ENCODE measurements around the gene NKX1-1.

The NKX1-1 gene
- total RNA-seq = 0 reads per million in 9 experiments

DNA sequence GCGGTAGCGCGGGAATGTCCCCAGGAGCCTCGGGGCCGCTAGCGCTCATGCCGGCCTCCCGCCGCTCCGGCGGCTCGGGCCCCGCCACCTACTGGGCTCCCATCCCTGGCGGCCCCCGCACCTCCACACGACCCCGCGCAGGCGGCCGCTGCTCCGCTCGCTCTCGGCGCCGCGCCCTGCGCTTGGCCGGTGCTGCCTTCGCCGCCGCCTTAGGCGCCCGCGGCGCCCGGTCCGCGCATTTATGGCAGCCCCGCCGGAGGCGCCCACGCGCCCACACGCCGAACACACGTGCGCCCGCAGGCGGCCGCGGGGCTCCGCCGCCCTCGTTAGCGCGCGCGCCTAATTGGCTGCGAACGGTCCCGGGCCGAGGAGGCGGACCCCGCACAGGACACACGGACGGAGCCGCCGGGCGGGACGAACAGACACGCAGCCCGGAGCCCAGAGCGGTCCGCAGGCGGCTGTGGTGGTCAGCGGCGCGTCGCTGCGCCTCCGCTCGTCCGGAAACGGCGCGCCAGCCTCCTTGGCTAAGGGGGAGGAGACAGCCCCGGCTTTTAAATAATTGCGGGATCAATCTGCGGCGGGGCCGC lies at the start of gene NKX1-1:
TSS of gene NKX1-1 (minus strand) at position 49 of the 587 bp plus-strand sequence. CDS start at position 49, 0 bp downstream.
- peaks cover 0 to 1% of the 10 kb centered on the region in 2 donors for H3K9me3 Mint-ChIP-seq
- peaks cover 42 to 66% of the 10 kb centered on the region in 2 donors for H3K27me3 Mint-ChIP-seq
- DNase-seq (no peak), ATAC-seq (replicated peaks) (no peak)
- H3K27ac Mint-ChIP-seq = no peak within 1 kb of the TSS
- peaks cover 0 to 5% of the 10 kb centered on the region in 2 donors for H3K4me1 Mint-ChIP-seq (ENCODE audit: low read depth in 2 of 2)
- H3K36me3 Mint-ChIP-seq (ENCODE audit: insufficient read depth) = peaks cover 4% of the 10 kb centered on the region
- H3K4me3 Mint-ChIP-seq = peak within 1 kb of the TSS in 1 of 2 donors; percentile 23

DNA sequence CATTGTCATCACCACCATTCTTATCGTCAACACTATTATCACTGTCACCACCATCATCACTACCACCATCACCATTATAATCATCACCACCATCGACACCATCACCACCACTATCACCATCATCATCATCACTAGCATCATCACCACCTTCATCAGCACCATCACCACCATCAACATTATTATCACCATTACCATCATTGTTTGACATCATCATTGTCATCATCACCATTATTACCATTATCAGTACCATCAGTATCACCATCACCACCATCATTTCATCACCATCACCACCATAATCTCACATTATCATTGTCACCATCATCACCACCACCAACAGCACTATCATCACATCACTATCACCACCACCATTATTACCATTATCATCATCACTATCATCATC lies 47.5 kb upstream of the NKX1-1 start:
- no peaks in the 10 kb centered on the region for H3K4me1 Mint-ChIP-seq (ENCODE audit: low read depth in 2 of 2)
- H3K36me3 Mint-ChIP-seq (ENCODE audit: insufficient read depth) = no peaks in the 10 kb centered on the region
- no peak for DNase-seq
- ATAC-seq (replicated peaks) = no peak
- H3K27me3 Mint-ChIP-seq = peaks cover 10 to 13% of the 10 kb centered on the region in 2 donors
- H3K4me3 Mint-ChIP-seq = no peak overlapping the region
- H3K9me3 Mint-ChIP-seq = peaks cover 22 to 24% of the 10 kb centered on the region in 2 donors
- H3K27ac Mint-ChIP-seq = no peak overlapping the region

DNA sequence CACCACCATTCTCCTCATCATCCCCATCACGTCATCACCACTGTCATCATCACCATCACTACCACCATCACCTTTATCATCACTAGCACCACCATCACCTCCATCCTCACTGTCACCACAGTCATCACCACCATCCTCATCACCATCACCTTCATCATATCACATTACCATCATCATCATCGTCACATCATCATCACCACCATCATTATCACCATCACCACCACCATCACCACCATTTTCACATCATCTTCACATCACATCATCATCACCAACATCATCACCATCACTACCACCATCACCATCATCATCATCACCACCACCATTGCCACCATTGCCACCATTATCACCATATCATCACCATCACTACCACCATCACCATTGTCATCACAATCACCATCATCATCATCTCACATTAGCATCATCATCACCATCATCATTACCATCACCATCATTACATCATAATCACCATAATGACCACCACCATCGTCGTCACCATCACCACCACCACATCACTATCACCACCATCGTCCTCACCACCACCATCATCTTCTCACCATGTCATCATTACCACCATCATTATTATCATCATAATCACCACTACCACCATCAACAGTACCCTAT lies 46.3 kb upstream of the NKX1-1 start:
- Mint-ChIP-seq H3K4me1 (ENCODE audit: low read depth in 2 of 2) (no peaks in the 10 kb centered on the region), H3K27ac (no peak overlapping the region), H3K36me3 (ENCODE audit: insufficient read depth) (no peaks in the 10 kb centered on the region), H3K27me3 (peaks cover 1 to 7% of the 10 kb centered on the region in 2 donors), H3K9me3 (peaks cover 22 to 24% of the 10 kb centered on the region in 2 donors), H3K4me3 (no peak overlapping the region)
- ATAC-seq (replicated peaks) (no peak), DNase-seq (no peak)

DNA sequence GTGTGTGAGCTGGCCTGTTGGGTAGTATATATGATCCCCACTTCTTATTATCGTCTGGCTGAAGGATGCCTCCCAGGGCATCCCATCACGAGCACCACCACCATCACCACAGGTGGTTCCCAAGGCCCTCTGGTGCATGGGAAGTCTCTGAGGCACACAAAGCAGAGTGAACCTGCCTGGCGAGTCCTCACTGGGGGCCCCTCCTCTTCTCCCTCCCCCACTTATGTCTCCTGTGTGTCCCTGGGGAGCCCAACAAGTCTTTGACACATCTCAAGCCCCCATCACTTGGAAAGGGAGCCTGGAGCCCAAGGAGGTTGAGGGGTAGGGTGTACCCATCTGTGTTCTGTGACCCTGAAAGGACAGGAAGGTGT lies 45.5 kb upstream of the NKX1-1 start:
- Mint-ChIP-seq H3K27ac (no peak overlapping the region), H3K36me3 (ENCODE audit: insufficient read depth) (no peaks in the 10 kb centered on the region), H3K4me3 (no peak overlapping the region), H3K9me3 (peaks cover 20 to 24% of the 10 kb centered on the region in 2 donors), H3K27me3 (peaks cover 8% of the 10 kb centered on the region in 2 donors), H3K4me1 (ENCODE audit: low read depth in 2 of 2) (no peaks in the 10 kb centered on the region)
- DNase-seq (no peak), ATAC-seq (replicated peaks) (no peak)

DNA sequence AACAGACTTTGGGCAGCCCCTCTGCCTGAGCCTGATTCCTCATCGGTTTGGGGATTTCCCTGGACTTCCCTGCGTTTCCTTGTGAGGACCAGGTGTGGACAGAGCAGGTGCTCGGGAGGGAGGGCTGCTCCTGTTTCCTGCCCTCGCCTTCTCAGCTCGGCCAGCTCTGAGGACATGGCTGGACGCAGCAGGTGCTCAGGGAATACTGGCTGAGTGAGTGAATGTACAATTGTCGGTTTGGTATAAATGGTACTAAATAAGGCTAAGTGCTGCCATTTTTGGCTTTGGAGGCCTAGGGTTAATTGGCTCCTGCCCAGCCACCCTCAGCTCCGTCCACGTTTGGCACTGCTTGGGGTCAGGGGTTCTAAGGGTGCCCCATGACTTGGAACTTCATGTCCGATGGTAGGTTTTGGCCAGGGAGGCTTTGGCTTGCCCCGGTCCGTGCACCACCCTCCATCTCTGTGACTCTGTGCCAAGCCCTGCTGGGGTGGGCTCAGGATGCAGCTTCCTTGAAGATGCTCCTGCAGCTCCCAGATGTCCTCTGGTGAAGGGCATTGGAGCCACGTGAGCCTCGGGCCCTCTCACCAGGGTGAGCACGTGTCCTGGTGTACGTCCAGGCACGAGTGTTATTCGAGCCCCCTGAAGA lies 45.0 kb upstream of the NKX1-1 start:
- Mint-ChIP-seq H3K27ac (no peak overlapping the region), H3K27me3 (peaks cover 10% of the 10 kb centered on the region in 2 donors), H3K36me3 (ENCODE audit: insufficient read depth) (no peaks in the 10 kb centered on the region), H3K4me3 (no peak overlapping the region), H3K9me3 (peaks cover 19 to 24% of the 10 kb centered on the region in 2 donors), H3K4me1 (ENCODE audit: low read depth in 2 of 2) (no peaks in the 10 kb centered on the region)
- ATAC-seq (replicated peaks) (no peak), DNase-seq (no peak)

DNA sequence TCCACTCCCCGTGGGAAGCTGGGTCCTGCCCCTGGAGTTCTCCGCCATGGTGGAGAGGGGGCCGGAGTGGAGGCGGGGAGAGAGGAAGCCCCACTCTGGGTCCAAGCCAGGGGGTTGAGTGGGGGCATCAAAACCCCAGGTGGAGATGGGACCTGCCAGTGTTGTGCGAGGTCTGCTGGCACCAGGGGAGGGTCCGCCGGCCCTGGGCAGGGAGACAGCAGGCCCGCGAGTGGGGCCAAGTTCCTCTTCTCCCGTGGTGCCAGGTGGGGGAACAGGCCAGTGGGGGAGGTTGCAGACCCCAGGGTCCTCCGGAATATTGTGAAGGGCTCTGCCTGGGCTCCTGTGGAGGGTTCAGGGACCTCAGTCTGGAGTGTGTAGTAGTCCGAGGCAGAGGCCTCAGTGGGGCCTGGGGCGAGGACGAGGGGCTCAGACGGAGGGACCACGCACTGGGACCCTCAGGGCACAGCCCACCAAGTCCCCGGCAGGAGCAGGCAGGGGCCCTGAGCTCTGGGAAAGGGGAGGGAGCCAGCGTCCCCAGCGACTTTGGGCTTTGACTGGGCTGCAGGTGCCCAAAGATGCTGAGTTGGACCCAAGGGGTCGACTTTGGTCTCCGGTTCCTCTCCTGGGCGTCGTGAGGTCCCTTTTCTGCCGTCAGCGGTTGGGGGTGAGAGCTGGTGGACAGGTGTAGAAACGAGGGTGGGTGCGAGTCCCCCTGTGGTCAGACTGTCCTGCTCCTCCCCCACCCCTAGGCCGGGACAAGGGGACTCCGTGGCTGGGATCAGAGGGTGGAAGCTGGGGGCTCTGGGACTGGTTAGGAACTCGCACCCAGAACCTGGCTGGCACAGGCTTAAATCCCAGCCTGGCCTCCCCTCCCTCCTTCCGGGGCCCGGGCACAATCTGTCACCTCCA lies 43.8 kb upstream of the NKX1-1 start:
- H3K27me3 Mint-ChIP-seq = peaks cover 18 to 21% of the 10 kb centered on the region in 2 donors
- DNase-seq = no peak
- no peak for ATAC-seq (replicated peaks)
- H3K4me3 Mint-ChIP-seq = no peak overlapping the region
- no peaks in the 10 kb centered on the region for H3K36me3 Mint-ChIP-seq (ENCODE audit: insufficient read depth)
- no peak overlapping the region for H3K27ac Mint-ChIP-seq
- H3K9me3 Mint-ChIP-seq = peaks cover 19 to 24% of the 10 kb centered on the region in 2 donors
- no peaks in the 10 kb centered on the region for H3K4me1 Mint-ChIP-seq (ENCODE audit: low read depth in 2 of 2)

DNA sequence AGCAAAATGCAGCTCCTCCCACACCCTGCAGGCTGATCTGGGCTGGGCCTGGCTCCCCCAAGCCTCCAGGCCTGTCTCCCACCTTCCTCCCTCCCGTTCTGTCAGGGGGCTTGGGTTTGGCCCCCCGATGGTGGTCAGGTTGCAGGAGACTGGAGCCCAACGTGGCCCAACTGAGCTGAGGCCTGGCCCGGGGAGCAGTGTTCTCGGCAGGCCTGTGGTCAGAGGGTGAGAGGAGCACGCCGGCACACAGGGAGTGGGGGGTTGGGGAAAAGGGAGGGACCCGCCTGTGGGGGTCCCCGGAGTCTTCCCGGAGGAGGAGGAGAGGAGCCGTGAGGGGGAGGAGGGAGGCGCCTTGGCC lies 43.2 kb upstream of the NKX1-1 start:
- H3K27ac Mint-ChIP-seq = no peak overlapping the region
- no peak overlapping the region for H3K4me3 Mint-ChIP-seq
- DNase-seq (no peak), ATAC-seq (replicated peaks) (no peak)
- no peaks in the 10 kb centered on the region for H3K4me1 Mint-ChIP-seq (ENCODE audit: low read depth in 2 of 2)
- peaks cover 19 to 24% of the 10 kb centered on the region in 2 donors for H3K9me3 Mint-ChIP-seq
- H3K36me3 Mint-ChIP-seq (ENCODE audit: insufficient read depth) = no peaks in the 10 kb centered on the region
- peaks cover 21 to 24% of the 10 kb centered on the region in 2 donors for H3K27me3 Mint-ChIP-seq

DNA sequence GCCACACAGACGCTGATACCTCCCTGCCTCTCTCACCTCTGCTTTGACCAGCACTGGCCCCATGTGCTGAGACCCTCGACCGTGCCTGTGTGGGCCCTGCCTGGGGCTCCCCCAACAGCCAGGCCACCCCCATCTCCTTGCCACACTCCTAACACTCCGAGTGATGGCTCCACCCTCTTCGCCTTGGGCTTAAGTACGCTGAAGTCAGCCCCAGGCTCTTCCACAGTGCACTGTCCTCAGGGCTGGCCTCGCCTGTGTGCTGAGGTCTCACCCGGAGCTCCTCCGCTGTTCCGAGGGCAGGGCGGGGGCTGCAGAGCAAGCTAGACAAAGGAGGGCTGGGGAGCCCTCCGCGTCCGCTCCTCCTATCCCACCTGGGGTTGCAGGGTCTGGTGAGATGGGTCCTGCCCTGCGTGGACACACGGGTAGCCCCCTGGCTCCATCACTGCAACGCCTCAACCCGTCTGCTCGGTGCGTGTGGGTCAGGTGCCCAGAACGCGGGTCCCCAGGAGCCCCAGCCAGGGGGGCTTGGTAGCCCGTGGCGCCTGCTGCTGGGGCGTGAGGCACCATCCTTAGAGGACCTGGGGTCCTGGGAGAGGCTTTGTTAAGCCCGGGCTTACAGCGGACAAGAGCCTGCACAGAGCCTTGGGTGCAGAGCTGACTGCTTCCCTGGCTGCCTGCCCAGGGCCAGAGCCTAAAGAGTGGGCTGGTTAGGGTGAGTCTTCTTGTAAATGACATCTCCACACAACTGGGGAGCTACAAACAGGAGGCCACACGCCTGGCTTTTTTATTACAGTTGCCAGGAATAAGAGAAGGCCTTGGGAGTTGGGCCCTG lies 42.6 kb upstream of the NKX1-1 start:
- Mint-ChIP-seq H3K36me3 (ENCODE audit: insufficient read depth) (no peaks in the 10 kb centered on the region), H3K9me3 (peaks cover 17 to 19% of the 10 kb centered on the region in 2 donors), H3K4me1 (ENCODE audit: low read depth in 2 of 2) (no peaks in the 10 kb centered on the region), H3K27ac (no peak overlapping the region), H3K4me3 (no peak overlapping the region), H3K27me3 (peaks cover 21 to 29% of the 10 kb centered on the region in 2 donors)
- DNase-seq (no peak), ATAC-seq (replicated peaks) (no peak)

DNA sequence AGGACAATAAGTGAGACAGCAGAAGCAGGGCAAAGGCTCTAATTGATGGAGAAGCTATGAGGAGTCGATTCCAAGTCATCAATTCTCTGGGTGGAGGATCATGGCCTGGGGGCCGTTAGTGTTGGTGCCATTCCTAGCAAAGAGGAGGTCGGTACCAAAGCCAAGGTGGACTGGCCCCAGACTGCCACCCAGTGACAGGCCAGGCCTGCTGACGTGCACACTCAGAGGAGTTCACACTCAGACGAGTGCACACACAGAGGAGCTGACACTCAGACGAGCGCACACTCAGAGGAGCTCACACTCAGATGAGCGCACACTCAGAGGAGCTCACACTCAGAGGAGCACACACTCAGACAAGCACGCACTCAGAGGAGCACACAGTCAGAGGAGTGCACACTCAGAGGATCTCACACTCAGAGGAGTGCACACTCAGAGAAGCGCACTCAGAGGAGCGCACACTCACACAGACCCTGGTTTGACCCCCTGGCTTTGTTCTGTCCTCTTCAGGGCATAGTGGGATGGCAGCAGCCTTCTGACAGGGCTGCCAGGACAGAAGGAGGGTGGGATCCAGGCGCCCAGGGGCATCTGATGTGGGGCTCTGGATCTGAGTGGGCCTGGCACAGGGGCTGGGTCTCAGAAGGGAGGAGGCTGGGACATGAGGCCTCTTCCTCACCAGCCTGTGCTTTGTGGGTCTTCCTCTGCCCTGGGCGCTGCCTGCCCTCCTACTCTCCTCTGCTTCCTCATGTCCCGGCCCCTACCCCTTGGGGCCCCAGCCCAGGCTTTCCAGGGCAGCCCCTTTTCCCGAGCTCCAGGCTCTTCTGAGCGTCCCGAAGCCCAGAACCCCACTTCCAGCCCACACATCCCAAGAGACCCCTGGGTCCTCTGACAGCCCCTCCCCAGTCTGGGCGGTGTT lies 41.7 kb upstream of the NKX1-1 start:
- H3K4me3 Mint-ChIP-seq = no peak overlapping the region
- H3K9me3 Mint-ChIP-seq = peaks cover 8 to 11% of the 10 kb centered on the region in 2 donors
- no peaks in the 10 kb centered on the region for H3K4me1 Mint-ChIP-seq (ENCODE audit: low read depth in 2 of 2)
- H3K27ac Mint-ChIP-seq = no peak overlapping the region
- peaks cover 21 to 29% of the 10 kb centered on the region in 2 donors for H3K27me3 Mint-ChIP-seq
- H3K36me3 Mint-ChIP-seq (ENCODE audit: insufficient read depth) = no peaks in the 10 kb centered on the region
- ATAC-seq (replicated peaks) = no peak
- no peak for DNase-seq

DNA sequence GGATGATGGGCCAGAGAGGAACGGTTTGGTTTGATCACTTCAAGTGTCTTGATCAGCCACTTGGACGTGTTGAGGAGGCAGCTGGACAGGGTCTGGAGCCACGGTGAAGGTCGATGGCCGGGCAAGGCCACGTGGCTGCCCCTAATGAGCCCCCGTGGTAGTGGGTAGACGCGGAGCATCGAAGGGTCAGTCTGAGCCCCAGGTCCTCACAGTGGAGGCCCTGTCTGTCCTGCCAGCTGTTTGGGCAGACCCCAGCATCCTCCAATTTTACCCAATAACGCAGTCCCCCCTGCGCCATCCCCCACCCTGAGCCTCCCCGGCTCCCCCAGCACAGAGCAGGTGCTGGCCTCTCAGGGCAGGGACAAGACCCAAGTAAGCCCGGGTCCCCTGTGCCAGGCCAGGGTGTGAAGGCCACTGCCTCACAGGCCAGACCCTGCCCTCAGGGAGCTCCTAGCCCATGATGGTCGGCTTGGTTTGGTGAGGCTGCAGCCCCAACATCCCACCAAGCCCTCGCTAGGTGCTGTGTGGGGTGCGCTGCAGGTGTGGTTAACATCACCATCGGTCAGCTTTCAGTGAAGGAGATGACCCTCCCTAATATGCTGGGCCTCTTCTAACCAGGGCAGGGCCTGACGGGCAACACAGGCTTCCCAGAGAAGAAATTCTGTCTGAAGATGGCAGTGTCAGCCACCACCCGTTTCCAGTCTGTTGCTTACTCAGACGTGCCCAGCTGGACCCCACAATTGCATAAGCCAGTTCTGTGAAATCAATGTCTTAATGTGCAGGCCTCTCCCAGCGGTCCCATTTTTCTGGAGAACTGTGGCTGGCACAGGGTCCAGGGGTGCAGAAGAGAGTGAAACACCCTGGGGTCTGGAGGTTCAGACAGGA lies 40.5 kb upstream of the NKX1-1 start:
- Mint-ChIP-seq H3K4me1 (ENCODE audit: low read depth in 2 of 2) (no peaks in the 10 kb centered on the region), H3K9me3 (no peaks in the 10 kb centered on the region), H3K27me3 (peaks cover 21 to 29% of the 10 kb centered on the region in 2 donors), H3K4me3 (no peak overlapping the region), H3K36me3 (ENCODE audit: insufficient read depth) (no peaks in the 10 kb centered on the region), H3K27ac (no peak overlapping the region)
- no peak for DNase-seq
- no peak for ATAC-seq (replicated peaks)

DNA sequence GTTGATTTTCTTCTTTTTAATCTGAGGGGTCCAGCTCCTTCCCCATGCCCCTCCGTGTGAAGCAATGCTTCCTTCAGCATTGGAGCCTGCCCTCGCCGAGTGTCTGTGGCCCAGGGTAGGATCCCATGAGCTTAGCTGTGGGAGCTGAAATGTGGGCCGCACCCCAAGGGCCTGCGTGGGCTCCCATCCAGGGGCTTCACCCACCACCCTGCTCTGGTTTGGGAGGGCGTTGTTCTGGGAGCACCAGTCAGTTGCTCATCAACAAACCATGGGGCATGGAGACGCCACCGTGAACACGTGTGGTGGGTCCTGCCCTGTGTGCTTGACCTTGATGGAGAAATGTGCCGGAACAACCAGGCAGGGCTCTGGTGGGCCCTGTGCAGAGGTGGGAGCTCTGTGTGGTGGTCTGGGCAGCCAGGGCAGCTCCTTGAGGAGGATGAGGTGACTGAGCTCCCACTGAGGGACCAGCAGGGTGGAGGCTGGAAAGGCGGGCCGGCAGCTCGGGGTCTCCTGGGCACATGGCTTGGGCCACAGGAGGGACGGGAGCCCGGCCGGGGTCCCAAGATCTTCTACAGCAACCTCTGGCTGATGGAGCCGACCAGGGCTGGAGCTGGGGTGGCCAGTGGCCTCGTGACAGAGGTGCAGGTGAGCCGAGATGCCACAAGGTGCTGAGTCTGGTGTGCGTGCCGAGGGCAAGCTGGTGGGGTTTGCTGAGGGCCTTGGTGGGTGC lies 39.6 kb upstream of the NKX1-1 start:
- peaks cover 21 to 29% of the 10 kb centered on the region in 2 donors for H3K27me3 Mint-ChIP-seq
- ATAC-seq (replicated peaks) = no peak
- no peaks in the 10 kb centered on the region for H3K9me3 Mint-ChIP-seq
- no peaks in the 10 kb centered on the region for H3K36me3 Mint-ChIP-seq (ENCODE audit: insufficient read depth)
- DNase-seq = no peak
- H3K27ac Mint-ChIP-seq = no peak overlapping the region
- no peaks in the 10 kb centered on the region for H3K4me1 Mint-ChIP-seq (ENCODE audit: low read depth in 2 of 2)
- no peak overlapping the region for H3K4me3 Mint-ChIP-seq

All from effector memory CD8-positive, alpha-beta T cell (primary cell).